GM21360 (cell line): ENCODE results near the gene ERMARD.

Source experiments
- ATAC-seq: cut with Tn5 transposase; IDR thresholded peaks from one replicate; pipeline ENCODE4 v1.9.1; 2021; ENCODE audit warnings: mild to moderate bottlenecking, moderate library complexity; ENCODE audit not compliant: unreplicated experiment

Gene ERMARD

DNA sequence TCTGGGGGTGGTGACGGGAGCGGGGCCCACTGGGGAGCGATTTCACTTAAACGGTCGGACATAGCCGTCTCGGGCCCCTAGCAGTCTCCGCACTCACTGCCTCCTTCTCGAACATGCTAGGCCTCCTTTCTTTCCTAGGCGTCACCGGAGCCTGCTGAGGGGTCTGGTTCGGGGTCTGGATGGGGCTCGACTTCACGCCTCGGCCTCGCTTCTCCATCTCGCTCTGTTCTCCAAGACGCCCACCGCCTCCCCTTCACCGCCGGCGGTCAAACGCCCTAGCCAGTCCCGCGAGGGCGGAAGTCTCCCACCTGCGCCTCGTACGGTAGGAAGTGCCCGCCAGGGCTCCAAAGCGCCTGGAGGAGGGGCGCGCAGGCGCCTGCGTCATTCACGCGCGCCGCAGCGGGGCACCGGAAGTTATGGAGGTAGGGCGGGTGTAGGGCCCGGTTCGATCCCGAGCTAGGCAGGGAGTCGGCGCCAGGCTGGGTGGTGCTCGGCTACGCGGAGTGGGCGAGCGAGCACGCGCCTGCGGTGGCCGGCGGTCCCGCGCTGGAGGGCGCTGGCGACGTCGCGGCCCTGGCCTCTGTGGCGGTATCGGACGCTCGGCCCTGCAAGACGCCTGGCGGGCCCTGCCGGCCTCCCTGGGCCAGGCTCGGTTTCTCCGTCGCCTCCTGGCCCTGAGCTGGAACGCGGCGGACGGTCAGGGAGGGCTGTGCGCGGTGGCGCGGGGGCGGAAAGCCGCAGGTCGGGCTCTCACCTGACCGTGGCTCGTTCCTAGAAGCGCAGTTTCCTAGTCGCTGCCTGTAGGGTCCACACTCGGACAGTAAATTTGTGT is at the start of gene ERMARD, which contains the start of gene DYNLT2:
Gene ERMARD (plus strand): TSS at position 381 of the 832 bp plus-strand sequence. CDS start 36 bp downstream, at position 417.
Gene DYNLT2 (minus strand): TSS at position 331 of the 832 bp plus-strand sequence. CDS start 114 bp downstream, at position 217.
- ATAC-seq, result peak; percentile 95

DNA sequence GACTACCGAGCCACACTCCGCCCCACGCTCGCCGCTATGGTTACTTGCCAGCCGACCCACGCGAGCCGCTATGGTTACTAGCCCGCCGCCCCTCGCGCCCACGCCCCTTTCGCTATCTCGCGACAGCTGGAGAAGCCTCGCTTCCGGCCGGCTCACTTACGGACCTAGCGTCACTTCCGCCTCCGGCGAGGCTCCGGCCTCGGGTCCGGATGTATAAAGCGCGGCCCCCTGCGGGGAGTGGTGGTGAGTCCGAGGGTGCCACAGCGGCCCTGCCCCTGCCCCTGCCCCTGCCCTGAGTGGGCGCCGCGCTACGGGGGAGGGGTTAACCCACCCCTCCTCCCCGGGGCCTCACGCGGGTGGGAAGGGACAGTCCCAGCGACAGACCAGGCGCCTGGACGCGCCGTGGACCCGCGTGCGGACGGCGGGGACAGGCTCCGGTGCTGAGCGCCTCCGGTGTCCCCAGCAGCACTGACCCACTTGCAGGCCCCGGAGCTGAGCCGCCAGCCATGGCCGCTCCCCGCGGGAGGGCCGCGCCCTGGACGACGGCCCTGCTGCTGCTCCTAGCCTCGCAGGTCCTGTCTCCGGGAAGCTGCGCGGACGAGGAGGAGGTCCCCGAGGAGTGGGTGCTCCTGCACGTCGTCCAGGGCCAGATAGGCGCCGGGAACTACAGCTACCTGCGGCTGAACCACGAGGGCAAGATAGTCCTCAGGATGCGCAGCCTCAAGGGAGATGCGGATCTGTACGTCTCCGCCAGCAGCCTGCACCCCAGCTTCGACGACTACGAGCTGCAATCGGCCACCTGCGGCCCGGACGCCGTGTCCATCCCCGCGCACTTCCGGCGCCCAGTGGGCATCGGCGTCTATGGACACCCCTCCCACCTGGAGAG is 49.2 kb upstream of the ERMARD start, which contains the start of the genes C6orf120 and WDR27:
Gene C6orf120 (plus strand): TSS at position 173 of the 886 bp plus-strand sequence. CDS start 334 bp downstream, at position 507.
Gene WDR27 (minus strand): TSS at position 76 of the 886 bp plus-strand sequence. CDS start 13,024 bp downstream, outside the sequence.
- peak; percentile 95 for ATAC-seq

DNA sequence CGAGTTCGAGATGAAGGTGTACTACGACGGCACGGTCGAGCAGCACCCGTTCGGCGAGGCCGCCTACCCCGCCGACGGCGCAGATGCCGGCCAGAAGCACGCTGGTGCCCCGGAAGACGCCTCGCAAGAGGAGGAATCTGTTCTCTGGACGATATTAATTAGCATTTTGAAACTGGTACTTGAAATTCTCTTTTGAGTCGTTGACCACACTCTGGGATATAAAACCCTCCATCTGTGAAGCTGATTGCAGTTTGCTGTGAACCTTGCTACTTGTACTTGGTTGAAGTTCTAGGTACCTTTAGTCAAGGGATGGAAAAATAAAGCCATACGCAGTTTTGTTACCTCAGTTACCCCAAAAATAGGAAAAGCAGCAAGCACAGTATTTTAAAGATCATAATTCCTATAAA is 48.6 kb upstream of the ERMARD start:
- peak; percentile 3 for ATAC-seq

DNA sequence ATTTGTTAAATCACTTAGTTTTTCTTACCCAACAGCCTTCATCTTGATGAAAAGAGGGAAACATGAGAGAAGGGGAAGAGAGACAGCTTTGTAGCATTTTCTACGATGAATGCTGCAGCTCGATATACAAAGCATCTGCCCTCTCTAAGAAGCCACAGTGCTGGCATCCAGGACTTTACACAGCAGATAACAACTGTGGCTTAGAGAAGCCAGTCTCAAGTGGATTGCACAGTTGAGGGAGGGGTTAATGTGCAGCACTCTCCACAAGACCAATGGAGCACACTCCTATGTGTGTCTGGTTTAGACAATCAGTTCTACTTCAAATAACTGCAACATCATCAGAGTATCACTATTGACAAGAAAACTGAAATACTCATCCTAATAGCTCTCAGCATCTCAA is 43.6 kb upstream of the ERMARD start:
- ATAC-seq, result no peak

DNA sequence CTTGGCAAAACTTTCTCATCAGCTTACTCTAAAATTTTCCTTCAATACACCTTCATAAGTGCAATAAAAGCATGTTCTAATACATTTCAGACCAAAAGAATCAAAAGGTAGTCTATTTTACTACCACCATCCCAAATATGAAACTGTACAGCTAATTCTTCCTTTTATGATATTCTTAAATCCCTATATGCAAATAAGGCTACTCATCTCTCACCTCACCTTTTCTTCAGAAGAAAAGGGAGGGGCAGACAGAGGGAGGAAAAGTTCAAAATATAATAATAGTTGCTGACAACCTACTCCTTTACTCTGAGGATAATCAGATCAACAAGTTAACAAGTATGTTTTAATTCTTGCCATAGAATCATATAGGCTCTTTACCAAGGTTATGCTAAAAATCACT is 42.1 kb upstream of the ERMARD start:
- ATAC-seq, result no peak

DNA sequence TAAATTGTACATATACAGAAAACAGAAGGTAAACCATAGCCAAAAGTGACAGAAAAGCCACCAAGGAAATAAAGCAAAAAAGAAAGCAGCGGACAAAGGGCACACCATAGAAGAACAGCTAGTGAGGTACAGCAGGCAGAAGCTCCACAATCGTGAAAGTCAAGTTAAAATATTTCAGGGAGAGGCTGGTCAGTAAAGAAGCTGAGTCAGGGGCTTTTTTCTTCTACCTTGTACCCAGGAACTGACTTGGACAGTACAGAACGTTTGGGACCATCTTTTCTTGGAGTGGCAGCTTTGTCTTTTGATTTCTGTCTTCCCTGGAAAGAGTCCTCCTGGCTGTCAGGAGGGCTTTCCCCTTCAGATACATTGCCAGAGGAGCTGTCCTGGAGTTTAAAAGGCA is 41.4 kb upstream of the ERMARD start:
- no peak for ATAC-seq

DNA sequence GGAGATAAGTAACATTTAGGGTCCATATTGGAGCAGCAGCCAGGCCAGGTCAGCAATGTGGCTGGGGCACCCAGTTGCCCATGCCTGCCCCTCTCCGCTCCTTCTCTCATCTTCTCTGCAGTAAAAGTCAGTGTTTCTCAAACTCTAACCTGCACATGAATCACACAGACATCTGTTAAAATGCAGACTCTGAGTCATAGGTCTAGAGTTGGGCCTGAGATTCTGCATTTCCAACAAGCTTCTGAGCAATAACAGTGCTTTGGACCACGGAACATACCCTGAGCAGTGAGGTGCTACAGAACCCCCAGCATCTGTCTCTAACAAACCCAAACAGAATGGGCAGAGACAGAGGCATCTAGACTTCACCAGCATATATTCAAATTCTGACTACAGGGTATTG is 37.2 kb upstream of the ERMARD start:
- no peak for ATAC-seq

DNA sequence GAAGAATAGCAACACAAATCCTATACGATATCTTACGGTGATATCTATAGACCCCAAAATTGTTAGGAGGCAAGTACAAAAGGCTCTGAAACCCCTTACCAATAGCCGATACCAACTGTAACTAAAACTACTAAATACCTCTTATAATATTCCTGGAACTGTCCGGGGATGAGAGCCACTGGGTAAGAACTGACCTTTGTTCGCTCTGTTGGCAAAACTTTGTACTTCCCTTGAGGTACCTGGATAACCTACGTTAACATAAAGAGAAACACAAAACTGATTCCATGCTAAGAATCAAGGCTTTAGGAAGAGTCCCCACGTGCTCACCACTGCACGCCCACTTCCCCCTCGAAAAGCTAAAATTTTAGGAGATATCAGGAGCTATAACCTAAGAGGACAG is 36.8 kb upstream of the ERMARD start:
- no peak for ATAC-seq

DNA sequence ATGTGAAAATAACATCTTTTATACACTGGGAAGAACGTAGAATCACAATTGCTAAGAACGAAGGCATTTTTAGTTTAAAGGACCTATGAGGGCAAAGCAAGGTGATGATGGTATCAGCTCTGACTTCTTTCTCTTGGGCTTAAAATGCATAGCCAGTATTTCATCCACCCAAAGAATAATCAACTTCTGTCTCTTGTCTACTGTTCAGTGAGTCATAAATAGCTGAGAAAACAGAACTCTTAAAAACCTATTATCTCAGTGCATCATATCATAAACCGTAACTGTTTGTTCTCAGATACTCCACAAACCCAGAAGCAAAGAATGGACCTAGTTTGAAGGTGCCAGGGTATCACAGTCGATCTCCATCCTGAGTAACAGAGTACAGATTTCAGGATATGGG is 32.3 kb upstream of the ERMARD start:
- ATAC-seq, result no peak

DNA sequence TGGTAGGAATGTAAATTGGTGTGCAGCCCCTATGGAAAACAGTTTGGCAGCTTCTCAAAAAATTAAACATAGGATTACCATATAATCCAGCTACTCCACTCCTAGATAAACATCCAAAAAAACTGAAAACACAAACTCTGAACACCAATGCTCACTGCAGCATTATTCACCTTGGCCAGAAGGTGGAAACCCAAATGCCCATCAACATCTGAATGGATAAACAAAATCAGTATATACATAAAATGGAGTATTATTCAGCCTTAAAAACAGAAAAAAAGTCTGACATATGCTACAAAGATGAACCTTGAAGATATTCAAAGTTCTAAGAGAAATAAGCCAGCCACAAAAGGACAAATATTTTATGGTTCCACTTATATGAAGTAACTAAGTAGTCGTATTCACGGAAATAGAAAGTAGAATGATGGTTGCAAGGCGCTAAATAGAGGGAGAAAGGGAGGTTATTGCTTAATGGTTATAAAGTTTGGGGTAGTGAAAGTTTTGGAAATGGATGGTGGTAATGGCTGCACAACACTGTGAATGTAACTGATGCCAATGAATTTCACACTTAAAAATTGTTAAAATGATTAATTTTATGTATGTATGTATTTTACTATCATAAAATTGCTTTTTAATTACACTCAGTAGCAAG is 31.1 kb upstream of the ERMARD start:
- ATAC-seq, result no peak

DNA sequence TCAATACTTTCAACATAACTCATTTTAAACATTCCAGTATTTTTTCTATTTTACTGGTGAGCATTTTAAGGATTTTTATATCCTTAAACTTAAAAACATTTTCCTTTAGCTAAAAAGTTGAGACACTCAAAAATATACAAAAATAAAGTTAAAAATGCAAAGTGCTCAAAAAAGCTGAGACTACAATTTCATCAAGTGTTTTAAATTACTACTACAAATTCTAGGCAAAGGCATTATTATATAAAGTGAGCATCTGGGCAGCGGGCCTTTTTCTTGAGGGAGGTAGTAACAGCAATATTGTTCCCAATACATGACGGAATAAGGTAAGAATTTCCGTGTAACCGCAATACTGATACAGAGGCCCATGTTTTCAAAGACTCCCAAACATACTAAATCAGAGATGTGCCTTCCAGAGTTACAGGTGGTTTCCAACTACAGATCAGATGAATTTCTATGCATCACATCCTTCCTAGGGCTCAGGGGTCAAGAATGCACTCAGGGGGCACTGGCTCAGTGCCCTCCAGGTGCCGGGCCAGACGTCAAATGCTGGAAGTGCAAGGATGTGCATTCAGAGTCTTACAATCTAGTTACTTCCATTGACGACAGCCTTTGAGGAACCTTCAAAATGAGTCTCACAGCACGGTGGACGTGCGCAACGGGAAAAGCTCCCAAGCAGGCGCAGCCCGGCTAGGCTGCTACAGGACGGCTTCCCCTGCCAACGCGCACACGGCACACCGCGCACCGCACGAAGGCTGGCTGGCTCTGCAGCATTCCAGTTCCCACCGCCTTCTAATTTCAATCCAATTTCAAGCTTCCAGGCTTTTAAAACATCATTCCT is 28.8 kb upstream of the ERMARD start:
- peak; percentile 23 for ATAC-seq

DNA sequence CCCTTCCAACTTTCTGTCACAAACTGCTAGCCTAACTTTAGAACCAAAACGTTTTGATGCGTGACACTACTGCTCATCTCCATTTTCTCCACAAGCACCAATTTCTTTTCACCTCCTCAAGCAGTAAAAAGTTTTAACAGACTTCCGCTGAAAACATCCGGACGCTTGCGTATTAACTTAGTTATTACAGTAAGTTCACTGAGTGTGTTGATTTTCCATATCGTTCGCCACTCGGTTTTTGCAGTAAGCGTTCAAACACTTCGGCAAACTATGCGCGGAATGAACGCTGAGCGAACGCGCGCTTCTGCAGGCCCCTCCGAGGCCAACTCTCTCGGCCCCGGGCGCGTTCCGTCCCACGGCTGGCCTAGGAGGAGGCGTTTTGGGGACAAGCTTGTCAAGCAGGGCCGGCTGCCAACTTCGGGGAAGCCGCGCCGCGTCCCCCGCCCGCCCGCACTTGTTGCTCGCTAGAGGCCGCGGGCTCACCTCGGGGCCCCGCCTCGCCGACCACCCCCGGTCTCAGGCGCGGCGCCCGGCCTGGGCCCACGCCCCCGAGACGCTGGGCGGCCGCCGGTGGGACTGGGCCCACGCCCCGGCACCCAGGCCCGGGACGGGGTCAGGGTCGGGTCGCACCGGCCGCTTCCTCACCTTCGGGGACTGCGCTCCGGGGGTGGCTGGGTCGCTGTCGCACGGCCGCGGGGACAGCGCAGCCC is 28.1 kb upstream of the ERMARD start:
- peak; percentile 35 for ATAC-seq

DNA sequence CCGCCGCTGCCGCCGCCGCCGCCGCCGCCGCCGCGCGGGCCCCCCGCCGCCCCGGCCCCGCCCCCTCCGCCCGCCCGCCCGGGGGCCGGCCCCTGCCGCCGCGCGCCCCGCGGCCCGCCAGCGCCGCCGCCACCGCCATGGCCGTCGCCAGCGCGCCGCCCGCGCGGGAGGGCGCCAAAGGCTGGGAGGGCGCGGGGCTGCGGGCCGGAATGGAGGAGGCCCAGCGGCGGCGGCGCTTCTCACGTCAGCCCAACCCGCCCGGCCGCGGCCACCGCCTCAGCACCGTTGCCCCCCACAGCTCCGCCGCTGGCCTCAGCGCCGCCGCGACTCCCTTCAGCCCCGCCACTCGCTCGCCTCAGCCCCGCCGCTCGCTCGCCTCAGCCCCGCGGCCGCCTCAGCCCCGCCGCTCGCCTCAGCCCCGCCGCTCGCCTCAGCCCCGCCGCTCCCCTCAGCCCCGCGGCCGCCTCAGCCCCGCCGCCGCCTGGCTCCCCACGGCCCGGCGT is 27.4 kb upstream of the ERMARD start:
- ATAC-seq, result peak; percentile 35

DNA sequence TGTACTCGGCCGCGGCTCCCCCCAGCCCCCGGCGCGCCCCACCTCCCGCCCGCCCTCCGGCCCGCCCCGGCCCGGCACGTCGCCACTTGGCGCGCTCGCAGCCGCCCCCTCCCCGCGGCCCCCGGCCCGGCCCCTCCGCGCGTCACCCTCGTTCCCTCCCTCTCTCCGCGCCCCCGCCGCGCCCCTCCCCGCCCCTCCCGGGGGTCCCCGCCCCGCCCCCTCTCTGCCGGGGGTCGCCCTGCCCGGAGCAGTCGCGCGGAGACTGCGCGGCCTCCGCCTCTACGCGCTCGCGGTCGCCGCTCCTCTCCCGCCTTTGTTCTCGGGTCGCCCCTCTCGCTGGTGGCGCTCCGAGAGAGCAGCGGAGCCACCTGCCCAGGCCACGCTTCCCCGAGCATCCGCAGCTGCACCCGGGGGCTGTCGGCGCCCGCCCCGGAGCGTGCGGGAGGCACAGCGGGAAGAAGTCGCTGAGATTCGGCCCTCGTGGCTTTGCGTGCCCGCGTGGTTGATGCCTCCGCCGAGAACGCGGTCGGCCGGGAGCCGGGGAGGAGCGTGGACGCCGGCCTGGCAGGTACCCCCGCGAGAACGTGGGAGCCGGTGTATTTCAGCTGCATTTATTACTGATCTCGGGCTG is 26.8 kb upstream of the ERMARD start, which contains the start of gene PHF10:
Gene PHF10 (minus strand): TSS at position 7 of the 631 bp plus-strand sequence. CDS start 569 bp downstream, outside the sequence.
- ATAC-seq, result peak; percentile 44

DNA sequence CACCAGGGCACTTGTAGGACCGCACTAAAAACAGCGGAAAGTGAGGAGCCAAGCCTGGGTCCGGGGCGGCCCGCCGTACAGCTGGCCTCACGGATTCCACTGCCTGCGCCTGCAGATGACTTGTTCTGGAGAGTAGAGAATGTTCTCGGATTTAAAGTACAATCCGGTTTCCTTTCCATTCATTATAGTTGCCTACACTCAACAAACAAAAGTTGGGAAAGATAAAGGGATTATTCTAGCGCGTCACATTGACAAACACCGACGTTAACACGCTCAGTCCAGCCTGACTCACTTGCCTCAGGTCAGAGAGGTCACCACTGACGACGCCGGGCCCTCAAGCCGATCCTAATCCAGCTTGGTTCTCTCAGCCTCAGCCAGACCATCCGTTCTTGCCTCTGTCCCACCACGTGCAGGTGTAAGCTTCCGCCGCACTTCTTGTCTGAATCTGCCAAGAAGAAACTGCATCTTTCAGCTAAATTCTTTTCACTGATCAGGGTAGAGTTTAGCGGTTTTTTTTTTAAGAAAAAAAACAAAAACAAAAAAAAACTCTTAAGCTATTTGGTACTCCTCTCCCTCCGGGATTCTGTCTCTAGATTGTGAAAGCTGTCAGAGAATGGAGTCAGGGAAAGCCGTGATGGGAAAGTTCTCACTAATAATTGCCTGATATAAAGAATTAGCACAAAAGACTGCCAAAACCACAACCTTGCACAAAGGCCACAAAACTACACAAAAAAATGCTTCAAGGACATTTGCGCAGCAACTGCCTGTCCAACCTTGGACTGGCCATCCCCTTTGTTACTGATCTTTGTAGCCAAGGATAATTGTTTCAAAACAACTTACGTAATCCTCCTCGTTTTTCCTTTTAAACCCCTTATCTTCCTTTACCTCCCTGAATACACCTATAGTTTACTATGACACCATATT is 26.0 kb upstream of the ERMARD start:
- ATAC-seq, result no peak

DNA sequence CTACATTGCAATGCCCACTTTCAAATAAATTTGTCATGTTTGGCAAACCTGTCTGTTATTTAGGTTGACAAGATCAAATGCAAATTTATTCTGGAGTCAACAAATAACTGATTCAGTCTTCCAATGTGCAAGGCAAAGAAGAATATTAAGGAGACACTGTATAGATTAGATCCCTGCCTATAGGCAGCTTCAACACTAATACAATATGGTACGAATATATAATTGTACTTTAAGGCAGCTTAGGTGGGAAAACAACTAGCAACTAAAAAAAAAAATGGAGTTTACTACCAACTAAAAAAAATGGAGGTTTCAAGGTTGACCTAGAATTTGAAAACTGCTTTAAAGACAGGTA is 25.4 kb upstream of the ERMARD start:
- no peak for ATAC-seq

DNA sequence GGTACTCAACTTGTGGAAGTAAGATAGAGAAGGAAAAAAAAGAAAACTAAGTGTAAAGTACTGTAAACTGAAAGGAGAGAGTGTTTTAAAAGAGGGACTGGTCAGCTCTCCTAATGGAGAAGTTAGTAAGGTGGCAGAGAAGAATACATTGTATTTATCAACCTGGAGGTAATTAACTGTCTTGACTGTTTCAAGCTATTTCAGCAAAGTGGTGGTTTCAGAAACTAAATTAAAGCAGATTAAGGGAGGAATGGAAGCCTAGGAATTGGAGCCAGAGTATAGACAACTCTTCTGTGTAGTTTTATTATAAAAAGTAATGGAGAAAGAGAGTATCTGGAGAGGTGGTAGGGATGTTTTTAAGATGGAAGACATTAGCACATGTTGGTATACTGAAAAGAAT is 24.5 kb upstream of the ERMARD start:
- no peak for ATAC-seq

DNA sequence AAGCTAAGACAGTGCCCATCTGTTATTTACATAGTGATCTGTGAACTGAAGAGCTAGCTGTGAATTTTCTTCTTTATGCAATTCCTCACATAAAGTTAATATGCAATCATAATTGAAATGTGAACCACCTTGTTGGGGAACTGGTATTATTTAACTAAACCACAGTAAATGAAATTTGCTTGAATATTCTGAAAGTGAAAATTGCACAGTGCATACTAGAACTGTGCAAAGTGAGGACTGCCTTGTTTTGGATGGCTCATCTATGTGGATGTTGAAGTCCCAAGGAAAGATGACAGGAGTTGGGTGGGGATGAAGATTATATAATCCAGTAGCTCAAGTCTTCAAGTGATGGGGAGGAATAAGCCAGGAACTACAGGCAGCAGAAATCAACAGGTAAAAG is 21.5 kb upstream of the ERMARD start:
- no peak for ATAC-seq
